Erythroblast (primary cell): ENCODE data around the gene INCENP.

Experiments
- GATA1 ChIP-seq: IDR thresholded peaks from 2 replicates; pipeline ENCODE4 v1.6.1; 2011; ENCODE audit warnings: low read depth, mild to moderate bottlenecking, control low read depth, low read length, moderate library complexity
- POLR2A ChIP-seq: IDR thresholded peaks from 2 replicates; pipeline ENCODE4 v1.6.1; 2011; ENCODE audit warnings: mild to moderate bottlenecking, low read length

DNA sequence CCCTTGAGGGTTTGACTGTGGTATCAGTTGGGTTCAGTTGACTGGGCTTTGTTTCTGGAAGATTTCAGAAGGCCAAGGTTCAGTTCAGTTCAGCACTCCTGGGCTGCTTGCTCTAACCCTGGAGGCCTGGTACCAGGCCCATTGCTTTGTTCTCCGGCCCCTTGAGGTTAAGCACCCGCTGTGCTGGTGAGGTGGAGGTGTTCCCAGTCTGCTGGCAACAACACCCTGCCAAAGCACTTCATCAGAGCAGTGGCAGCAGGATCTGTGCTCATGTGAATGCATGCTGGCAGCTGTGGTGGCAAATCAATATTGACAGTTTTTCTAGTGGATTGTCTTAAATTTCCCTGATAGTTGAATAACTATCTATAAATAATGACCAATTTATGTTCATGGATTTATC, 62.4 kb downstream of the INCENP start:
- TF ChIP-seq POLR2A (no peak), GATA1 (no peak)
